Ishikawa (cell line): ENCODE data around the gene KCNIP3.

Source experiments
- CEBPB ChIP-seq: IDR thresholded peaks from 2 replicates; pipeline ENCODE4 v1.6.1; 2012
- CREB1 ChIP-seq: IDR thresholded peaks from 2 replicates; pipeline ENCODE4 v1.6.1; 2012; ENCODE audit warnings: low read depth
- EGR1 ChIP-seq: IDR thresholded peaks from 2 replicates; pipeline ENCODE4 v1.6.1; 2012
- EP300 ChIP-seq: IDR thresholded peaks from 2 replicates; pipeline ENCODE4 v1.6.1; 2012; ENCODE audit warnings: borderline replicate concordance
- FOXM1 ChIP-seq: IDR thresholded peaks from 2 replicates; pipeline ENCODE4 v1.6.1; 2012; ENCODE audit warnings: low read depth, borderline replicate concordance
- MAX ChIP-seq: IDR thresholded peaks from 2 replicates; pipeline ENCODE4 v1.6.1; 2012
- NFIC ChIP-seq: IDR thresholded peaks from 2 replicates; pipeline ENCODE4 v1.6.1; 2012
- RAD21 ChIP-seq: IDR thresholded peaks from 2 replicates; pipeline ENCODE4 v1.6.1; 2012; ENCODE audit warnings: low read depth
- REST ChIP-seq: IDR thresholded peaks from 2 replicates; pipeline ENCODE4 v1.6.1; 2012; ENCODE audit warnings: low read depth, mild to moderate bottlenecking
- TAF1 ChIP-seq: IDR thresholded peaks from 2 replicates; pipeline ENCODE4 v1.6.1; 2012; ENCODE audit warnings: low read depth, mild to moderate bottlenecking
- TCF12 ChIP-seq: IDR thresholded peaks from 2 replicates; pipeline ENCODE4 v1.6.1; 2012; ENCODE audit warnings: low read depth
- TEAD4 ChIP-seq: IDR thresholded peaks from 2 replicates; pipeline ENCODE4 v1.6.1; 2012
- YY1 ChIP-seq: IDR thresholded peaks from 2 replicates; pipeline ENCODE4 v1.6.1; 2012; ENCODE audit warnings: low read depth
- ZBTB7A ChIP-seq: IDR thresholded peaks from 2 replicates; pipeline ENCODE4 v1.6.1; 2012; ENCODE audit warnings: low read depth
- TF ChIP-seq, protein P1 (sequence below): IDR thresholded peaks from 2 replicates; pipeline ENCODE4 v1.6.1; 2012

Gene KCNIP3

GRCh38 chr2:95351598-95351915 is 54.4 kb downstream of the KCNIP3 start:
- TF ChIP-seq EGR1 (no peak), REST (no peak), YY1 (no peak), CREB1 (no peak), TAF1 (no peak), TCF12 (no peak), TEAD4 (no peak), FOXM1 (no peak), NFIC (no peak)
- TF ChIP-seq, protein P1, sequence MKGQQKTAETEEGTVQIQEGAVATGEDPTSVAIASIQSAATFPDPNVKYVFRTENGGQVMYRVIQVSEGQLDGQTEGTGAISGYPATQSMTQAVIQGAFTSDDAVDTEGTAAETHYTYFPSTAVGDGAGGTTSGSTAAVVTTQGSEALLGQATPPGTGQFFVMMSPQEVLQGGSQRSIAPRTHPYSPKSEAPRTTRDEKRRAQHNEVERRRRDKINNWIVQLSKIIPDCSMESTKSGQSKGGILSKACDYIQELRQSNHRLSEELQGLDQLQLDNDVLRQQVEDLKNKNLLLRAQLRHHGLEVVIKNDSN: no peak

DNA sequence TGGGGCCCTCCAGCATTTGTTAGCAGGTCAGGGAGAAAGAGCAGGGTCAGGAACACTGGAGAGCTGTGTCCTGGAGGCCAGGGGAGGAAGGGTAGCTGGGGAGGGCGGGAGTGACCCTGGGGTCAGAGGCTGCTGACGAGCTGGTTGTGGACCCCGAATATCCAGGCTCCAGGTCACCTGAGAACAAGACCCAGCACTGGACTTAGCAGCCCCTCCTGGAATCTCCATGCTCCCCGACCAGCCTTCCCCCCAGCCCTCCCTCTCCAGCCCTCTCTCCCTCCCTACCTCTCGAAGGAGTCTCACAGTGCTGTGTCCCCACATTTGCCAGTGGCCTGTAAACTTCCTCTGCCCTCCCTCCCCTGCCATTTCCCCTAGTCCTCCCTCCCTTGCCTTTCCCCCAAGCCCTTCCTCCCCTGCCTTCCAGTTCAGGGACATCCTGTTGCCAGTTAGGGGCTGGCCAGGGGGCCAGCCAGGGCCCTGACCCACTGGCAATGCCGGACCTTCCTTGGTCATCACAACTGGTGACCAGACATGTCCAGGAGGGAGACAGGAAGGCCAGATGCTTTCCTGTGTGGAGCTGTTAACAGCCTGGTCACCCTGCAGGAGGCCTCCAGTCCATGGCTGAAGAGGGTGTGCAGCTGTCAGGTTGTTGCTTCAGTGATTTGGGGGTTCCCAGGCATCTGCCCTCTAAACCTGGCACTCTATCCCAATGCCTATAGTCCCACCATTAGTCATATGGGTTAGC is 55.3 kb downstream of the KCNIP3 start:
- no peak for TF ChIP-seq NFIC
- no peak for TF ChIP-seq EP300
- TF ChIP-seq REST: no peak
- TF ChIP-seq TCF12: no peak
- no peak for TF ChIP-seq CREB1
- TF ChIP-seq FOXM1: no peak
- TF ChIP-seq TAF1: no peak
- TF ChIP-seq, protein P1: no peak
- TF ChIP-seq TEAD4: no peak
- TF ChIP-seq RAD21: no peak

- no peak for TF ChIP-seq ZBTB7A
- no peak for TF ChIP-seq FOXM1
- no peak for TF ChIP-seq TEAD4
- TF ChIP-seq REST: no peak
- no peak for TF ChIP-seq RAD21
- TF ChIP-seq TCF12: no peak
Observed at GRCh38 chr2:95353055-95353575, 56.0 kb downstream of the KCNIP3 start.

- TF ChIP-seq CEBPB (no peak), EP300 (no peak), TAF1 (no peak), FOXM1 (no peak), EGR1 (no peak), RAD21 (no peak), CREB1 (no peak), YY1 (no peak), REST (no peak), MAX (no peak), TCF12 (no peak), NFIC (no peak), TEAD4 (no peak), ZBTB7A (no peak)
- TF ChIP-seq, protein P1: no peak
Observed at GRCh38 chr2:95353613-95354468, 56.7 kb downstream of the KCNIP3 start.
